K562 (cell line): ENCODE data around the gene BIK.

Experiments
- ZNF165 ChIP-seq: fragments of 250-450 bp; sonication (Bioruptor Pico); IDR thresholded peaks from 2 replicates; pipeline ENCODE4 v1.4.0; 2020; ENCODE audit warnings: borderline replicate concordance
- ZNF232 ChIP-seq: sonication (generic); formaldehyde crosslinking; IDR thresholded peaks from 2 replicates; pipeline ENCODE4 v1.8.0; 2022; ENCODE audit warnings: mild to moderate bottlenecking, missing genetic modification reagents
- TF ChIP-seq, protein P1 (sequence below): sonication (generic); formaldehyde crosslinking; IDR thresholded peaks from 2 replicates; pipeline ENCODE4 v1.8.1; 2022; ENCODE audit warnings: missing genetic modification reagents

DNA sequence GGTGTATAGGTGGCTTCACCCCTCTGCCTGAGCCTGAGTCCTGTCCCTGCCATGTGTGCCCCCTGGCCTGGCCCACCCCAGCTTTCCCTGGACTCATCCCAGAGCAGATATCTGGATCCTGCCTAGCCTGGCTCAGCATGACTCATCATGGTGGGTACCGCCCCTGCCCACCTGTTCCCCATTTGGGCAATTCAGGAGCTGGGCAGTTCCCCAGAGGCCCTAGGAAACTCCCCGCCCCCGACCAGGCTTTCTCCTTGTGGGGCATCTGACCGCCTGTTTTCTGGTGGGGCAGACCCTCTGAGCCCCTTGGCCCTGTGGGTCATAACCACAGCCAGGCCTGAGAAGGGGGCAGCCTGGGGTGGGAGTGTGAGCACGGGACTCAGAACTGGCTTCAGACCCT lies 45.2 kb downstream of the BIK start:
- TF ChIP-seq ZNF232 (CRISPR knock-in tag) (no peak), ZNF165 (CRISPR knock-in tag) (no peak)
- TF ChIP-seq, protein P1, sequence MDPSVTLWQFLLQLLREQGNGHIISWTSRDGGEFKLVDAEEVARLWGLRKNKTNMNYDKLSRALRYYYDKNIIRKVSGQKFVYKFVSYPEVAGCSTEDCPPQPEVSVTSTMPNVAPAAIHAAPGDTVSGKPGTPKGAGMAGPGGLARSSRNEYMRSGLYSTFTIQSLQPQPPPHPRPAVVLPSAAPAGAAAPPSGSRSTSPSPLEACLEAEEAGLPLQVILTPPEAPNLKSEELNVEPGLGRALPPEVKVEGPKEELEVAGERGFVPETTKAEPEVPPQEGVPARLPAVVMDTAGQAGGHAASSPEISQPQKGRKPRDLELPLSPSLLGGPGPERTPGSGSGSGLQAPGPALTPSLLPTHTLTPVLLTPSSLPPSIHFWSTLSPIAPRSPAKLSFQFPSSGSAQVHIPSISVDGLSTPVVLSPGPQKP (CRISPR knock-in tag), result no peak
